GM21825 (cell line): ENCODE data around the gene AAGAB.
"Not testable (repeated sequence)": the region's sequence is repeated elsewhere in the genome, so short reads cannot be mapped to it uniquely, and the experiment has no call there.

Experiments used
- ATAC-seq: cut with Tn5 transposase; IDR thresholded peaks from one replicate; pipeline ENCODE4 v1.9.1; 2021; ENCODE audit warnings: mild to moderate bottlenecking, moderate library complexity; ENCODE audit not compliant: unreplicated experiment

The AAGAB gene

GRCh38 chr15:67253549-67254237, 768 bp downstream of the AAGAB start:
- no peak for ATAC-seq

GRCh38 chr15:67253101-67253500, 1.4 kb downstream of the AAGAB start:
- no peak for ATAC-seq

GRCh38 chr15:67251318-67251717, 3.1 kb downstream of the AAGAB start:
- no peak for ATAC-seq

GRCh38 chr15:67249830-67250229, 4.6 kb downstream of the AAGAB start:
- no peak for ATAC-seq

- ATAC-seq = no peak
Observed at GRCh38 chr15:67248011-67248505, 6.4 kb downstream of the AAGAB start.

- ATAC-seq = not testable (repeated sequence)
Observed at GRCh38 chr15:67246606-67247005, 7.9 kb downstream of the AAGAB start.

GRCh38 chr15:67244971-67245478, 9.4 kb downstream of the AAGAB start:
- ATAC-seq = no peak

- ATAC-seq = no peak
Observed at GRCh38 chr15:67242708-67243111, 11.8 kb downstream of the AAGAB start.

- ATAC-seq = peak; percentile 84
Observed at GRCh38 chr15:67241132-67241855, 13.2 kb downstream of the AAGAB start.

GRCh38 chr15:67240235-67241131, 14.0 kb downstream of the AAGAB start:
- ATAC-seq = no peak

GRCh38 chr15:67232591-67232990, 21.9 kb downstream of the AAGAB start:
- no peak for ATAC-seq

- no peak for ATAC-seq
Observed at GRCh38 chr15:67230504-67230903, 24.0 kb downstream of the AAGAB start.

GRCh38 chr15:67228286-67228685, 26.2 kb downstream of the AAGAB start:
- no peak for ATAC-seq

GRCh38 chr15:67227846-67228245, 26.6 kb downstream of the AAGAB start:
- ATAC-seq = no peak

GRCh38 chr15:67227431-67227830, 27.0 kb downstream of the AAGAB start:
- ATAC-seq = no peak

- no peak for ATAC-seq
Observed at GRCh38 chr15:67225336-67225735, 29.1 kb downstream of the AAGAB start.

GRCh38 chr15:67224889-67225288, 29.6 kb downstream of the AAGAB start:
- ATAC-seq = no peak

GRCh38 chr15:67219288-67219687, 35.2 kb downstream of the AAGAB start:
- ATAC-seq = no peak

- no peak for ATAC-seq
Observed at GRCh38 chr15:67218428-67218827, 36.0 kb downstream of the AAGAB start.

- no peak for ATAC-seq
Observed at GRCh38 chr15:67216859-67217258, 37.6 kb downstream of the AAGAB start.

GRCh38 chr15:67215102-67215501, 39.4 kb downstream of the AAGAB start:
- no peak for ATAC-seq
